Measurements from ENCODE around the gene DUSP9.
"Not testable (repeated sequence)": the region's sequence is repeated elsewhere in the genome, so short reads cannot be mapped to it uniquely, and the experiment has no call there.

GRCh38 chrX:153604666-153605380, 42.2 kb upstream of the DUSP9 start:
- TF ChIP-seq, protein P1, sequence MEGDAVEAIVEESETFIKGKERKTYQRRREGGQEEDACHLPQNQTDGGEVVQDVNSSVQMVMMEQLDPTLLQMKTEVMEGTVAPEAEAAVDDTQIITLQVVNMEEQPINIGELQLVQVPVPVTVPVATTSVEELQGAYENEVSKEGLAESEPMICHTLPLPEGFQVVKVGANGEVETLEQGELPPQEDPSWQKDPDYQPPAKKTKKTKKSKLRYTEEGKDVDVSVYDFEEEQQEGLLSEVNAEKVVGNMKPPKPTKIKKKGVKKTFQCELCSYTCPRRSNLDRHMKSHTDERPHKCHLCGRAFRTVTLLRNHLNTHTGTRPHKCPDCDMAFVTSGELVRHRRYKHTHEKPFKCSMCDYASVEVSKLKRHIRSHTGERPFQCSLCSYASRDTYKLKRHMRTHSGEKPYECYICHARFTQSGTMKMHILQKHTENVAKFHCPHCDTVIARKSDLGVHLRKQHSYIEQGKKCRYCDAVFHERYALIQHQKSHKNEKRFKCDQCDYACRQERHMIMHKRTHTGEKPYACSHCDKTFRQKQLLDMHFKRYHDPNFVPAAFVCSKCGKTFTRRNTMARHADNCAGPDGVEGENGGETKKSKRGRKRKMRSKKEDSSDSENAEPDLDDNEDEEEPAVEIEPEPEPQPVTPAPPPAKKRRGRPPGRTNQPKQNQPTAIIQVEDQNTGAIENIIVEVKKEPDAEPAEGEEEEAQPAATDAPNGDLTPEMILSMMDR (optimal IDR thresholded peaks at IDR 0.05 in 1 of 3, IDR thresholded peaks at IDR 0.05 in 1 of 3, conservative IDR thresholded peaks at IDR 0.05 in 1 of 3; ENCODE audit: extremely low read depth in 1 of 3, insufficient read depth in 2 of 3, low read length in 3 of 3): not testable (repeated sequence)
- not testable (repeated sequence) for TF ChIP-seq EZH2 (IDR thresholded peaks at IDR 0.05; ENCODE audit: low read length)

Data from keratinocyte (primary cell).